Raji (cell line): ENCODE results near the gene IFNA10.
"Not testable (repeated sequence)": the region's sequence is repeated elsewhere in the genome, so short reads cannot be mapped to it uniquely, and the experiment has no call there.

Experiments
- POLR2A ChIP-seq: IDR thresholded peaks from 2 replicates; pipeline ENCODE4 v1.6.1; 2011; ENCODE audit warnings: low read depth, low read length, control low read depth; ENCODE audit not compliant: insufficient read depth

IFNA10 gene

GRCh38 chr9:21174671-21175070, 32.3 kb downstream of the IFNA10 start:
- no peak for TF ChIP-seq POLR2A

GRCh38 chr9:21172156-21172555, 34.8 kb downstream of the IFNA10 start:
- TF ChIP-seq POLR2A: no peak

- no peak for TF ChIP-seq POLR2A
Observed at GRCh38 chr9:21171351-21171750, 35.6 kb downstream of the IFNA10 start.

GRCh38 chr9:21166560-21166959, 40.4 kb downstream of the IFNA10 start, which contains the start of gene IFNA21:
IFNA21 (minus strand) TSS chr9:21166660; CDS start chr9:21166612, 48 bp downstream.
- TF ChIP-seq POLR2A: not testable (repeated sequence)

GRCh38 chr9:21165516-21165915, 41.4 kb downstream of the IFNA10 start:
- TF ChIP-seq POLR2A: no peak

GRCh38 chr9:21160178-21160577, 46.8 kb downstream of the IFNA10 start:
- no peak for TF ChIP-seq POLR2A
